GM18861 (cell line): ENCODE measurements around the gene MTFP1.

Experiments
- ATAC-seq: cut with Tn5 transposase; IDR thresholded peaks from one replicate; pipeline ENCODE4 v1.9.1; 2021; ENCODE audit not compliant: unreplicated experiment

MTFP1 gene, protein sequence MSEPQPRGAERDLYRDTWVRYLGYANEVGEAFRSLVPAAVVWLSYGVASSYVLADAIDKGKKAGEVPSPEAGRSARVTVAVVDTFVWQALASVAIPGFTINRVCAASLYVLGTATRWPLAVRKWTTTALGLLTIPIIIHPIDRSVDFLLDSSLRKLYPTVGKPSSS

DNA sequence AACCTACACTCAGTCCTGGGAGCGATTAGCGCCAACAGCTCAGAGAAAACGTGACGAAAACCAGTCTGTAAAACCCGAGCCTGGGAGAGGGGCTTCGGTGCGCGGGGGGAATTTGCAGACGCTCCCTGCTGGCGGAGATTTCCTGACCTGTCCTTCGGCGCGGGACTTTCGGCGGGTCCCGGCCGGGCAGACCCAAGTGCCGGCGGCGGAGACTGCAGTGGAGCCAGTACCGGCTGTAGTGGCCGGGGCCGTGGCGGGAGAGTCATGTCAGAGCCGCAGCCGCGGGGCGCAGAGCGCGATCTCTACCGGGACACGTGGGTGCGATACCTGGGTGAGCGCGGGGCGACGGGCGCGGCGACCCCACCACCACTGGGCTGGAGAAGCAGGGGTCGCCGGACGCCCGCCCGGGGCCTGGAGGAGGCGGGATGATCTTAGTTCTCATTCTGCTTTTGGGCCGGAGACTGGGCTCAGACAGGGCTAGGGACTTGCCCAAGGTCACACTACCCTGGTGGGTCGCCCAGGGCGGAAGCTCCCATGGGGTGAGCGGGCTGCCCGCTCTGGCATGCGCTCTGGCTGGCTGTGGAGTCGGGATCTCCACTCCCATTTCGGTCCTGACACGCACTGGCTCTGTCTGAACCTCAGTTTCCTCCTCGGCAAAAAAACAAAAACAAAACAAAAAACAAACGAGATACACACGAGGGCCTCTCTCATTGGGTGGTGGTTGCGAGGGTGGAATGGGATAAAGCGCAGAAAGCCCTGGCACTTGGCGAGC lies at the start of gene MTFP1:
Gene MTFP1 (plus strand): TSS at position 153 of the 772 bp plus-strand sequence. CDS start 112 bp downstream, at position 265.
- ATAC-seq, result no peak

DNA sequence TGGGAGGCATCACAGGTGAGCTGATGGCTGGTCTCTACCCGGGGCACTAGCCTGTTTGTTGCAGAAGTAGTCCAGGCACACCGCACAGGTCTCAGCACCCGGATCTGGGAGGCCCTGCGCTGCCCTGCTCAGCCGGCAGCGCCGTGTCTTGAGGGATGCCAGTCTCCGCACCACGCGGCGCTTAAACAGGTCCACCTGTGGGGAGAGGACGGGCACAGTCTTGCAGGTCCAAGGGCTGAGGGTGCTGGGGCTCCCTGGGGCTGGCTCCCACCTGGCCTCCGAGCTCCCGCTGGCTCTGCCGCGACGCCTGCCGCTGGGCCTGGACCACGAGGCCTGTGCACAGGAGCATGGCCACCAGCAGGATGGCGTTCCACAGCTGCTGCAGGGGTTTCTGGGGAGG lies 45.6 kb upstream of the MTFP1 start:
- no peak for ATAC-seq

DNA sequence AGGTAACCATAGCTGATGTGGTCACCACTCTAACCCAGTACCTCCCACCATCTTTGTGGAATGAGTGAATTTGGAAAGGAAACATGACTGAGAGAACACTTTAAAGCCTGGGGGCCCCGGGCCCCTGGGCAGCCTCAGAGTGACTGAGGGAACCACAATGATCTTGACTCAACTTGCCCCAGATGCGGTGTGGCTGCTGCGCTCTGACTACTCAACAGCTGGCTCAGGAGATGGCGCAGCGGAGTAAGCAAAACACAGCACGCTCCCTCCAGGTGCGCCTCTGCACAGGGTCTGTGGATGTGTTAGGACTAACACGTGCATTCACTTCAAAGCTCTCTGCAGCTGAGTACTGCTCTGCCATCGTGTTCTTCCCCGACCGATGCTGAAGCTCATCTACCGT lies 44.3 kb upstream of the MTFP1 start:
- no peak for ATAC-seq

DNA sequence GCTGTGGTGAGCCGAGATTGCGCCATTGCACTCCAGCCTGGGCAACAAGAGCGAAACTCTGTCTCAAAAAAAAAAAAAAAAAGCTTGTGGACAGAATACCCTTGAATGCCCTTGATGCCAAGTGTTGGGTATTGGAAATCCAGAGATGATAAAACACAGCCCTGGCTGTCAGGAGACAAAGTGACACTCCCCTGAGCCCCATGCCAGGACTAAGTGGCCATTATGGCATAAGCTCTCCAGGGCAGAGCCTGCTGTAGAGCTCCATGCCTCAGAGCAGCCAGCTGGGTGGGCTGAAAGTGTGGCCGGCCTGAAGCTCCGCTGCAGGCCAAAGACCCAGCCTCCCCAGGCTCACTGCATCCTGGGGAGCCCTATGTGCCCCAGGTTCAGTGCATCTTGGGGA lies 43.2 kb upstream of the MTFP1 start:
- ATAC-seq, result no peak

DNA sequence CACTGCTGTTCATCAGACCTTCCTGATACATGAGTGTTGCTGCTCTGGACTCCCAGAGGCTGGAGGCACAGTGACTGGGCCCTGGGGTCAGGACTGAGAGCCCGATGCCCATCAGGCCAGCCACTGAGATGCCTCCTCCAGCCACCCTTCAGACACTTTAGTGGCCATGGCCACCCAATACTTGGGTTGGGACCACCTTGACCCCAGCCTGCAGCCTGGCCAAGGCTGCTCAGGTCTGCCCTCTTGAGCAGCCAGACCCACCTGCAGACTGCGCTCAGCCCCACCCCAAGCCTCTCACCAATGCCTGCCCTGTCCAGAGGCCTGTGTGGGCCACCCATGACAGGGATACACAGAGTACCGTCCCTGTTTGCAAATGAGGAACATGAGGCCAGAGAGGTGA lies 42.5 kb upstream of the MTFP1 start:
- no peak for ATAC-seq

DNA sequence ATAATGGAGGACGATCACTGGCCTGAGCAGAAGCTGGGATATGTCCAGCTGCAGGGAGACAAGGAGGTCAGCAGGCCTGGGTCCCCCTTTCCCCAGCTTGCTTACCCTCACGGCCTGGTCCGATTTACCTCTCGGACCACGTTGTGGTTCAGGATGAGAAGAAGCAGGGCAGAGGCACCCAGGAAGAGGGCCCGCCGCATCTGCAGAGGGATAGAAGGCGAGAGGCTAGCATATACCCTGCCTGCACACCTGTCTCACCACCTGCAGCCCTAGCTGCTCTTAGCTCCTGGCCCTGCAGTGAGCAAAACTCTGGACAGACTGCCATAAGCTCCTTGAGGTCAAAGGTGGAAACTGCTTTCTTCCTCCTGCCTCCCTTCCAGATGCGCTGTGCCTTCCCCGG lies 39.6 kb upstream of the MTFP1 start:
- ATAC-seq, result no peak

DNA sequence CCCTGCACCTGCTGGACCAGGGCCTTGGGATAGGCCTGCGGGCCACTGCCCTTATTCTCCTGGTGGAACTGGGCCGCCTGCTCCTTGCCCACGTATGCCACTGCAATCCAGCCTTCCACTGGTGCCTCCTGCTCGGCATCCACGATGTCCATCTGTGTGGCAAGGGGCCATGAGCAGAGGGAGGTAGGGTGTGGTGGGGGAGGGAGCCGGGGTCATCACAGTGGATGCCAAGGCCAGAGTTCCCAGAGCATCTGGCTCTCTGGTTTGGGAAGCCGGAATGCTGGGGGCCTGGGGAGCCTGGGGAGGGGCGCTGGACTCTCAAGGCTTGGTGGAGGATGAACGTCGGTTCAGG lies 39.0 kb upstream of the MTFP1 start:
- no peak for ATAC-seq

DNA sequence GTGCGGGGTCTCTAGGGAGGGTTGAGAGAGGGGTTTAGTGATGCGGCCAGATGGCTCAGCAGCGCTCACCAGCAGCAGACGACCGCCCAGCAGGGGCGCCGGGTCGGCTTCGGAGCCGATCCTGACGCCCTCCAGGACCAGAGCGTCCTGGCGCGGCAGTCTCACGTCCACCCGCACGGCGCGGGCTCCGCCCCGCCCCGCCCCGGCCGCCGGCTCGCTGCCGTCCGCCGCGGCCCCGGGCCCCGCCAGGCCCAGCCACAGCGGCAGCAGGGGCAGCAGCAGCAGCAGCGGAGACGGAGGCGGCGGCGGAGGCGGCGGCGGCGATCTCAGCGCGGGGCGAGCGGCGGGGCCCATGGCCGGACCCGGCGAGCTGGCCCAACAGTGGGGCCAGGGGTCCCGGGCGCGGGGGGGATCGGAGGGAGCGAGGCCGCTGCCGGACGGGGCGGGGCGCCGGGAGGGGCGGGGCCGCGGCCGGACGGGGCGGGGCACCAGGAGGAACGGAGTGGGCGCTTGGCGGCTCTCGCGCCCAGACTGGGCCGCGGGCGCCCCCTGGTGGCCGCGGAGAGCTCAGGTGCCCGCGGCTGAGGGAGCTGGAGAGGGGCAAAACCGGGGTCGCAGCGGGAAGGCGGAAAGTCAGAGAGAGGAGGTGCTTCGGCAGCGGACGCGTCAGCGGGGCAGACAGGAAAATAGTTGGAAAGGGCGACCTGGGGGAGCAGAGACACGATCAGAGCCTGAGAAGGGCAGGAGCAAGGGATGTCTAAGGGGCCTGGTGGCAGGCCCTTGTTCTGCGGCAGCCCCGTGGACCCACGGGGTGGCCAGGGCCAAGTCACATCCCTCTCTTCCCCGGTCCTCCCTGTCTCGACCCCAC lies 38.4 kb upstream of the MTFP1 start, which contains the start of gene RNF215:
Gene RNF215 (minus strand): TSS at position 452 of the 868 bp plus-strand sequence. CDS start 98 bp downstream, at position 354.
- ATAC-seq, result peak; percentile 49

DNA sequence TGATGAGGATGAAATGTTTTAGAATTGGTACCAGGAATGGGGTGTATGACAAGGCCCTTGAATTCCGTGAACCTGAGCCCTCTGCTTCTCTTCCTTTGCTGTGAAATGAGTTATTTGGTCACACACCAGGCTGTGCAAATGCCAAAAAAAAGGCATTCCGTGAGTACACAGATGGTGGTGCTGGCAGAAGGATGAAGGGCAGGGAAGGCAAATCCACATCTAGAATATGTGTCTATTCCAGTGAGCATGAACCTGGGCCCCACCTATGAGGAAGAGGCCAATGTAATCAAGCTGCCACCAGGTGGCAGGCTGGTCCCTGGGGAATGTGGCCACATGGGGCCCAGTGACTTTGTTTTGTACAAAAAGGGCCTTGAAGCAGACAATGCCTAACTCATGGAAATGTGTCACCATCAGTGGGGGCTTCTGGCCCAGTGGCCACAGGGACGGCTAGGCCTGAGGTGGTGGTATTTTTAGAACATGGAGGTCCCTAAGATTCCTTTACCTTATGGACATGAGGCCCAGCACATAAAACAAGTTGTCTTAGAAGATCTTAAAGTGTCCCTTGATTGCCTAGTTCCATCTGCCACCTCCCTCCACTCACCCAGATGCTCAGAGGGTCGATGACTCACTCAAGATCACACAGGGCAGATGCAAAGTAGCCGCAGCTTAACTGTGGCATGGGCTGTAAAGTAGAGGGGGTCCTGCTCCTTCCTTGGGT lies 34.4 kb upstream of the MTFP1 start:
- ATAC-seq, result no peak

DNA sequence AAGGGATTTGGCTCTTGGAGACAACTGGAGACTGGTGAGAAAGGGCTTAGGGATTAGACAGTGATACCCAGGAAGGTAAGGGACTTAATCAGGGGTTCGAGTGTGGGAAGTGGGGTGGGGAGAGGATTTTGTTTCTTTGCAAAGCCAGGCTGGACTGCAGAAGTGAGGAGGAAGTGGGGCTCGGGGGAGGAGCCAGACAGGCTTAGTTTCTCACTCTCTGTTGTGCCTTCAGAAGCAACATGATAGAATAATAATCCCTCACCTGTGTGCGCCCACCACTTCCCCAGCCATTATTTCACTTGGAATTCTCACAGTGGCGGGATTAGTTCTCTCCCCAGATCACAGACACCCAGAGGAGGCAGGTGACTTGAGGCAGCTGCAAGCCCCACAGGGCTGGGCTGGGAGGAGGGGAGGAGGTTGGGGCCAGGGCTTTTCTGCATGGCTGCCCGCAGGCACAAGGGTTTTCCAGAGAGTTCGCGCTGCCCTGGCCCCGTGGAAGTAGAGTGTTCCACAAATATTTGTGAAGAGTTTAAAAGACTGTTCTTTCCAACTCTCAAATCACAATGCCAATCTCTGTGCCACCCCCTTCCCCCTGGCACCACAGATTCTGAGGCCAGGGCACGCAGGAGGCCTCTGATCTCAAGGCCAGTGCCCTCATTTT lies 32.8 kb upstream of the MTFP1 start:
- ATAC-seq, result no peak

DNA sequence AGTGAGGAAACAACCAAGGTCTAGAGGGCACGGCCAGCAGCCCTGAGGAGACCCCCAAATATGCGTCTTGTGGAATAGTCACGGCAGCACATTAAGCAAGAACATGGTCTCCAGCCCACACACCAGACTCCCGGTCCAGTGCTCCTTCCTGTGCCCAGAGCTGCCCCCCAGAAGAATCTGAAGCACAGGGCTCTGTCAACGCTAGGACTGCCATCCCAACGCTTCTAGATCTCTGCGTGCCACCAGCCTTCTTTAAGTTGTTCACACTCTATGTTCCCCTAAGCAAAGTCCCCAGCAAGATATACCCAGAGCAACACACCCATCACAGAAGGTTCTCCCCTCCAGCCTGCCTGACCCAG lies 32.3 kb upstream of the MTFP1 start:
- ATAC-seq, result no peak

DNA sequence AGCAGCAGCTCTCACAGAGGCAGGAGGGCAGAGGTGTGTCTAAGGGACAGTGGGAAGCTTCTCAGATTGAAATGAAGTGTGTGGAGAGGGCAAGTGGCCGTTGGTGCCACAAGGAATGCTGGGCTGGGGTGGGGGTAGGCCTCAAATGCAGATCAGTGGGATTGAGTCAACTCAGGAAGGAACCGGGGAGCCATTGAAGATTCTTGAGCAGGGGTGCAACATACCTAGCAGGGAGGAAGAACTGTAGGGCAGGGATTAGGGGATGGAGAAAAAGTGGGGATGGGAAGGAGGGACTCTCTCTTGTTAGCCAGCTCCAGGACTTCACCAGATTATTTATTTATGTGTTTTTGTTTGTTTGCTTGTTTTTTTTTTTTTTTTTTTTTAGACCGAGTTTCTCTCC lies 31.7 kb upstream of the MTFP1 start:
- no peak for ATAC-seq

DNA sequence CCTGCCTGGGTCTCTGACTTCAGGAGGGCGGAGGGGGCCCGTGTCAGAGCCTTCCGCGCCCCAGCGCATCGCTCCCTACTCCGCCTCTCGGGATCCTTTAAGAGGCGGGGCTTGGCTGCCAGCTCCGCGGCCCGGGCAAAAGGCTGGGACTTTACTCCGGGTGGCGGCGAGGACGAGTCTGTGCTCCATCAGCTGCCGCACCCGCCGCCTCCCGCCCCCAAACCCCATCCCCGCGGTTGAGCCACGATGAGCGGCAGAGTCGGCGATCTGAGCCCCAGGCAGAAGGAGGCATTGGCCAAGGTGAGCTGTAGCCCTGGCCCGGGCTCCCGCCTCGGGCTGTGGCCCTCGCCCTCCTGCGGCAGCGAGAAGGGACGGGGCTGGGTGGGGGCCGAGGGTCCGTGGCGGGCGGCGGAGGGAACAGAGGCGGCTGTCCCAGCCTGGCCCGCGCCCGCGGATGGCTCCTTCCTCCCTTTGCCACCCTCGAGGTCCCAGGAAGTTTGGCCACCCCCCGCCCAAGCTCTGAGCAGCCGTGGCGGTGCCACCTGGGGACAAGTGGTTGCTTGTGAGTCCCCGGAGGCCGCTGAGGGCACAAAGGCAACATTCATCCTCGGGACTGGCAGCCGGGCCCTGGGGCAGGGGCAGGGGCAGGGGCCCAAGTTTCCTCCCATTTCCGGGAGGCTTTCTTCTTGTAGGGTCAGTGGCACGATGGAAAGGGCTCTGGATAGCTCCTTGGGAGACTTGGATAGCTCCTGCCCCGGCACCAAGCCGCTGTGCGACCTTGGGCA lies 28.5 kb upstream of the MTFP1 start, which contains the start of gene SEC14L2:
Gene SEC14L2 (plus strand): TSS at position 148 of the 785 bp plus-strand sequence. CDS start 99 bp downstream, at position 247.
- ATAC-seq, result no peak

DNA sequence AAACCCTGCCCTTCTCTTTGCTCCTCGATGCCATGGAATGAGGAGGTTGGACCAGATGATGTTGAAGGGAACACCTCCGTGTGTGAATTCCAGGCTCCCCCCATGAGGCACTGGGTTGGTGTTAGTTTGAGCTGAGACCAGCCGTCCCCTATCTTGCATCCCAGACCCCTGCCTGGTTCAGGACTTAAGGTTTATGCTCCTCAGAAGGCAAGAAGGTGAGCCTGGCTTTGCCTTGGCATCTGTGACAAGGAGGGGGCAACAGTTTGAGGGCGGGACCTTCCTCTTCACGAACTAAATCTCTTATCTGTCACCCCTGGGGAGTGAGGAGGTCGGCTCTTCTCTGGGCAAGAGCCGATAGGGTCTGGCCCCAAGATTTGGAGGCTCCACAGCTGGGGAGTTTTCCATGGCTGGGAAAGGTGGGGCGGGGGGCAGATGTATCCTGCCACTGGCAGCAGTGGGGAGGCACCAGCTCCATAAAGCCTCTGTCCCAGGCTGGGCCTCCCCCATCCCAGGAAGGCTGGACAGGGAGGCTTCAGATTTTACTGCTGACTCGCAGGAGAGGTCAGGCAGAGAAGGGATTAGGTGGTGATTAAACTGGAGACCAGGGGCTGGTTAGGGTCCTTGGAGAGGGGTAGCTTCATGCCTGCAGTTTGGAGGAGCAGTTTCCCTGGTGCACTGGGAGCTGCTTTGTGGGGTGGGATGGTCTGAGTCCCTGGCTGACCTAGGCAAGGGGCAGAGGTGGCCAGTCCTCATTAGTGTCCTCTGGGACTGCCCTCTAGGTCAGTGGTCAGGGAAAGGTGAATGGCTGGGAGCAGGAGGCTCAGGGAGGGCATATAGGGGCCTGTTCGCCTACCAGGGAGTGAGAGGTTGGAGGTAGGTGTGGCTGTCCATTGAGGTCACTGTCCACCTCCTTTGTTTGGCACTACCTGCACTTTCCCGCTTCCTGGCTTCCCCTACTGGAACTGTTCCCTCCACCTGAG lies 27.6 kb upstream of the MTFP1 start:
- no peak for ATAC-seq

DNA sequence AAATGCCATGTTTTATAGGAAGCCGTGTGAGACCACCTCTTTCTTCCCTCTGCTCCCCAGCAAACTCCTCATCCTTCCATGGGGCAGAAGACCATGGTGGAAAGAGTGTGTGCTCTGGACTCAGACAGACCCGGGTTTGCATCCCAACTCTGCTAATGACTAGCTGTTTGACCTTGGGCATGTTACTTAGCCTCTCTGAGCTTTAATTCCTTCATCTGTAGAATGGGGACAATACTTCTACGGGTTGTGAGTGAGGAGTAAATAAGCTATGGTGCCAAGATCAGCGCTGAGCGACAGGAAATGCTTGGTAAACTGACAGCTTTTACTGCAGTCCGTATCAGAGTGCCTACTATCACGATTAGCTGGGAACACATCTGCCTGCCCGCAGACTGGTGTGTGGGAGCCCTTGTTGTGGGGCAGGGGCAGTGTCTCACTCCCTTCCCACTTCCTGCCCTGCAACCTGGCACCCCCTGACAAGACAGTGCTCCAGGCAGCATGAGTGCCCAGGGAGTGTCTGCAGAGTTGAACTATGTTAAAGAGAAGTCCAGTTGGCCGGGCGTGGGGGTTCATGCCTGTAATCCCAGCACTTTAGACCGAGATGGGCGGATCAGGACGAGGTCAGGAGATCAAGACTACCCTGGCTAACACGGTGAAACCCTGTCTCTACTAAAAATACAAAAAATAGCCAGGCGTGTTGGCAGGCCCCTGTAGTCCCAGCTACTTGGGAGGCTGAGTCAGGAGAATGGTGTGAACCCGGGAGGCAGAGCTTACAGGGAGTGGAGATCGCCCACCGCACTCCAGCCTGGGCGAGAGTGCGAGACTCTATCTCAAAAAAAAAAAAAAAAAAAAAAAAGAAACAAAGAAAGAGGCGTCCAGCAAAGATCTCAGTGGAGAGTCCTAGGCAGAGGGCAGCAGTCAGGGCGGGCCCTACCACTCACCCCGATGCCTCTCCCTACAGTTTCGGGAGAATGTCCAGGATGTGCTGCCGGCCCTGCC lies 26.6 kb upstream of the MTFP1 start:
- ATAC-seq, result no peak

DNA sequence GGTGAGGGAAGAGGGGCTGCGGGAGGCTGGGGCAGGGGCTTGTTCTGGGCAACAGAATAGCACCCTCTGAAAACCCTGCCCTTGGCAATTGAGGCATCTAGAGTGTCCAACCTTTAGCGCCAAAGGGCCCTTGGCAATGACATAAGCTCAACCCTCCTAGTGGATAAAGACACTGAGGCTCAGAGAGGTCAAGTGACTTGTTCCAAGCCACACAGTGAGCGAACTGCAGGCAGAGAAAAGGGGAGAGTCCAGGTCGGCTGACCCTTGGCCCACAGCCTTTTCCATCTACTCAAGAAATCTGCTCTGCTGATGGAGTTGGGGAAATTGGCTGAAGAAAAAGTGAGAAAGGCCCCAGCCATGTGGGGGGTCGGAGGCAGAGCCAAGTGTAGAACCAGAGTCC lies 25.9 kb upstream of the MTFP1 start:
- ATAC-seq, result no peak

DNA sequence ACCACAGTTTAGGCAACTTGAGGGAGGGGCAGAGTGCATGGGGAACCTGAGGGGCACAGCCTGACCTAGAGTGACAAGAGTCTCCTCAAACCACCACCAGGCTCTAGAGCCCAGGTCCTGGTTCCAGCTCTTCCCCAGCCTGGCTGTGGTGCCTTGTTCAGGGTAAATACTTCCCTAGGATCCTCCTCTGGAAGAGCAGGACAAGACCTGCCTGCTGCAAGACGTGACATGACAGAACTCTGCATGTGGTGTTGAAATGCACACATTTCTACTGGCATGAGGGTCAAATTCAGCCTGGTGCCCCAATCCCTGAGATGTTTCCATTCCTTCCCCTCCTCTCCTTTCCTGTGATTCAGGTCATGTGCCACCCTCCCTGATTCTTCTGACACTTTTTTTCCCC lies 25.4 kb upstream of the MTFP1 start:
- no peak for ATAC-seq
